Measurements from ENCODE around the gene DRG2. TPM values are rescaled to one million over a fixed set of nuclear protein-coding genes. Genes with fewer than 3 reads are reported as not detected.

Gene DRG2
- total RNA-seq, 1 experiment from 2014 or later, result 52.0 TPM

GRCh38 chr17:18144261-18144660 is 56.5 kb downstream of the DRG2 start:
- no CpG with 5 or more reads among the region's 4 CpGs for WGBS (ENCODE audit: extremely low coverage, insufficient read length, low lambda C conversion rate)
- Histone ChIP-seq H3K27me3 (ENCODE audit: insufficient read depth, low read length) (no peaks in the 10 kb centered on the region), H3K14ac (ENCODE audit: insufficient read depth, low read length) (no peak overlapping the region)

More at GRCh38 chr17:18144261-18144660, 56.5 kb downstream of the DRG2 start:
- H4K5ac ChIP-seq (ENCODE audit: insufficient read length, low read depth, low read length), result no peak overlapping the region
- no peak overlapping the region for H2BK120ac ChIP-seq (ENCODE audit: low read depth, low read length, poor library complexity, severe bottlenecking)
- H3K79me1 ChIP-seq (ENCODE audit: insufficient read depth, low read depth, low read length, poor library complexity, severe bottlenecking), result no peaks in the 10 kb centered on the region
- no peak overlapping the region for H3K18ac ChIP-seq (ENCODE audit: insufficient read length, low read depth, low read length)
- Mint-ChIP-seq H3K36me3 (ENCODE audit: insufficient read depth in 1 of 3, low read depth in 3 of 3) (no peaks in the 10 kb centered on the region), H3K27me3 (ENCODE audit: low read depth) (peaks cover 10% of the 10 kb centered on the region), H3K4me3 (no peak overlapping the region), H3K27ac (no peak overlapping the region; a peak in 1 of 7 replicates), H3K9me3 (no peaks in the 10 kb centered on the region), H3K4me1 (peaks cover 9 to 22% of the 10 kb centered on the region in 2 experiments)
- no peak overlapping the region for H2AK5ac ChIP-seq (ENCODE audit: insufficient read length, low read length)
- no peaks in the 10 kb centered on the region for H3K79me2 ChIP-seq (ENCODE audit: insufficient read depth, low read length)
- H3K4ac ChIP-seq (ENCODE audit: low read depth, low read length), result no peak overlapping the region
- DNase-seq, result no peak
- H3K4me2 ChIP-seq (ENCODE audit: insufficient read depth, insufficient read length, low read length), result no peak overlapping the region
- no peak overlapping the region for H2BK12ac ChIP-seq (ENCODE audit: insufficient read length, low read depth, low read length)
- no peak overlapping the region for H2BK20ac ChIP-seq (ENCODE audit: low read depth, low read length, poor library complexity, severe bottlenecking)
- H2AFZ ChIP-seq (ENCODE audit: low read length), result no peak overlapping the region
- H3K23me2 ChIP-seq (ENCODE audit: insufficient read length, low read depth, low read length, poor library complexity, severe bottlenecking), result no peaks in the 10 kb centered on the region
- no peak overlapping the region for H3K27ac ChIP-seq (ENCODE audit: insufficient read length, low read depth, low read length)
- H3K9me3 ChIP-seq (ENCODE audit: control insufficient read depth, low read depth, low read length), result no peaks in the 10 kb centered on the region
- H2BK15ac ChIP-seq (ENCODE audit: low read depth, low read length), result no peak overlapping the region
- H3K56ac ChIP-seq (ENCODE audit: insufficient read length, low read depth, low read length), result no peak overlapping the region
- no peak for TF ChIP-seq CTCF (conservative IDR thresholded peaks at IDR 0.05)
- H4K20me1 ChIP-seq (ENCODE audit: control insufficient read depth, insufficient read depth, insufficient read length), result no peaks in the 10 kb centered on the region
- no peak overlapping the region for H3K23ac ChIP-seq (ENCODE audit: insufficient read length, low read depth, low read length)
- no peak overlapping the region for H3T11ph ChIP-seq (ENCODE audit: low read length)
- H3K9ac ChIP-seq (ENCODE audit: extremely low read depth, insufficient read length, low read length), result no peak overlapping the region
- H4K8ac ChIP-seq (replicated peaks; ENCODE audit: insufficient read length, low read depth, low read length), result no peak overlapping the region
- no peak overlapping the region for H4K91ac ChIP-seq (ENCODE audit: insufficient read length, low read depth, low read length)
- peaks cover 3% of the 10 kb centered on the region; the same call in 1 of the 2 replicates for H3K4me1 ChIP-seq (ENCODE audit: insufficient read depth, low read length)
- no peak overlapping the region for H2BK5ac ChIP-seq (ENCODE audit: insufficient read length, low read length)

Data from H9 (cell line).